ENCODE results near the gene OTOS. TPM values are rescaled to one million over a fixed set of nuclear protein-coding genes. Genes with fewer than 3 reads are reported as not detected.

Gene OTOS
- total RNA-seq, 4 donors from 2014 or later: not detected

- TF ChIP-seq CTCF (IDR thresholded peaks at IDR 0.05; ENCODE audit: low read depth): no peak
Observed at GRCh38 chr2:240124651-240125030, 15.8 kb downstream of the OTOS start.

GRCh38 chr2:240123821-240124650, 16.4 kb downstream of the OTOS start:
- no peak for TF ChIP-seq CTCF (IDR thresholded peaks at IDR 0.05; ENCODE audit: low read depth)

GRCh38 chr2:240121675-240122074, 18.8 kb downstream of the OTOS start:
- no peak for TF ChIP-seq CTCF (IDR thresholded peaks at IDR 0.05; ENCODE audit: low read depth)

- TF ChIP-seq CTCF (IDR thresholded peaks at IDR 0.05; ENCODE audit: low read depth): no peak
Observed at GRCh38 chr2:240121190-240121589, 19.3 kb downstream of the OTOS start.

GRCh38 chr2:240114233-240114632, 26.2 kb downstream of the OTOS start:
- no peak for TF ChIP-seq CTCF (IDR thresholded peaks at IDR 0.05; ENCODE audit: low read depth)

- TF ChIP-seq CTCF (IDR thresholded peaks at IDR 0.05; ENCODE audit: low read depth): no peak
Observed at GRCh38 chr2:240112914-240113690, 27.4 kb downstream of the OTOS start.

GRCh38 chr2:240111253-240111652, 29.2 kb downstream of the OTOS start:
- no peak for TF ChIP-seq CTCF (IDR thresholded peaks at IDR 0.05; ENCODE audit: low read depth)

Data from subcutaneous adipose tissue (tissue), 4 donors.